ENCODE data around the gene ZBTB14.

The ZBTB14 gene

DNA sequence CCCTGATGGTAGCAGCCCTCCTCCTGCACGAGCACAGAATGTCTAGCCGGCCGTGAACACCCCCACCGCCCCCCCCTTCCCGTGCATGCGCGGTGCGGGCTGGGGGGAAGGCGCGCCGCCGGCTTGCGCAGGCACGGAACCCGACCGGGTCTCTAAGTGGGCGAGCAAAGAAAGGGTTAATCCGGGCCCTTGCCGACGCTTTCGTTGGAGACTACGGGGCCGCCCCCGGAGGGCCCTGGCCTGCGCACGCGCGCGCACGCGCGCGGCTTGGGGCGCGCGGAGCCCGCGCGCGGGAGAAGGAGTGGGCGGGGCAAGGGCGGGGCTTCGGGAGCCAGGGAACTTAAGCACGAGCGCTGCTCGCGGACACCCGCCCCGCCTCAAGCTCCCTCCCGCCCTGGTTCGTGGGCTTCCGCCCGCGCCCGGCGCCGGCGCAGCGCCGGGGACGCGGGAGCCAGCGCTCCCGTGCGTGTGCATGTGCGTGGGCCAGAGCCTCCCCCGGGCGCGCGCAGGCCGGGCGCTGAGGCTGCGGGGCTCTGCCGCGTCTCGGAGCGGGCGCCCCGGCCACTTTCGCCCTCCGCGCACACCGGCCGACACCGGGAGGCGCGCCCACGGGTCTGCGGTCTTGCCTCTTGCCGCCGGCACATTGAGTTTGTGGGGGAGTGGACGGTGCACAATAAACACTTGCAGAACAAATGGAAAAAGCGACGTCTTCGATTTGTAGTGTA, 617 bp upstream of the ZBTB14 start:
- Histone ChIP-seq H3K4me2 (ENCODE audit: low read length) (peak overlapping the region; percentile 77), H3K56ac (ENCODE audit: low read length) (peak overlapping the region; percentile 92), H3K23ac (ENCODE audit: low read length) (peak overlapping the region; percentile 94), H3K4me3 (ENCODE audit: low read length) (peak overlapping the region; percentile 40), H3K79me1 (ENCODE audit: low read length) (peaks cover 3% of the 10 kb centered on the region), H3K4ac (ENCODE audit: low read depth, low read length) (peak overlapping the region; percentile 5), H3K27me3 (ENCODE audit: insufficient read depth, low read length, poor library complexity) (no peaks in the 10 kb centered on the region), H3K79me2 (ENCODE audit: control insufficient read depth, insufficient read depth, low read length) (no peaks in the 10 kb centered on the region), H4K8ac (ENCODE audit: low read depth, low read length) (no peak overlapping the region), H3K4me1 (ENCODE audit: control insufficient read depth, low read depth, low read length) (no peaks in the 10 kb centered on the region), H2AK5ac (ENCODE audit: low read length) (no peak overlapping the region), H3K36me3 (ENCODE audit: control insufficient read depth, insufficient read depth, low read length) (peaks cover 1% of the 10 kb centered on the region), H3K9ac (ENCODE audit: low read length) (peak overlapping the region; percentile 90), H3K18ac (ENCODE audit: low read length) (peak overlapping the region; percentile 98), H3K27ac (ENCODE audit: low read depth, low read length) (peak overlapping the region; percentile 60), H2BK5ac (ENCODE audit: low read length) (no peak overlapping the region), H2BK15ac (replicated peaks; ENCODE audit: low read depth) (no peak overlapping the region), H4K5ac (ENCODE audit: low read length) (no peak overlapping the region), H2BK120ac (ENCODE audit: low read depth, low read length) (no peak overlapping the region)
- no CpG with 5 or more reads among the region's 95 CpGs for WGBS (ENCODE audit: extremely low coverage, insufficient coverage, low lambda C conversion rate)
- peak; percentile 98 for DNase-seq

DNA sequence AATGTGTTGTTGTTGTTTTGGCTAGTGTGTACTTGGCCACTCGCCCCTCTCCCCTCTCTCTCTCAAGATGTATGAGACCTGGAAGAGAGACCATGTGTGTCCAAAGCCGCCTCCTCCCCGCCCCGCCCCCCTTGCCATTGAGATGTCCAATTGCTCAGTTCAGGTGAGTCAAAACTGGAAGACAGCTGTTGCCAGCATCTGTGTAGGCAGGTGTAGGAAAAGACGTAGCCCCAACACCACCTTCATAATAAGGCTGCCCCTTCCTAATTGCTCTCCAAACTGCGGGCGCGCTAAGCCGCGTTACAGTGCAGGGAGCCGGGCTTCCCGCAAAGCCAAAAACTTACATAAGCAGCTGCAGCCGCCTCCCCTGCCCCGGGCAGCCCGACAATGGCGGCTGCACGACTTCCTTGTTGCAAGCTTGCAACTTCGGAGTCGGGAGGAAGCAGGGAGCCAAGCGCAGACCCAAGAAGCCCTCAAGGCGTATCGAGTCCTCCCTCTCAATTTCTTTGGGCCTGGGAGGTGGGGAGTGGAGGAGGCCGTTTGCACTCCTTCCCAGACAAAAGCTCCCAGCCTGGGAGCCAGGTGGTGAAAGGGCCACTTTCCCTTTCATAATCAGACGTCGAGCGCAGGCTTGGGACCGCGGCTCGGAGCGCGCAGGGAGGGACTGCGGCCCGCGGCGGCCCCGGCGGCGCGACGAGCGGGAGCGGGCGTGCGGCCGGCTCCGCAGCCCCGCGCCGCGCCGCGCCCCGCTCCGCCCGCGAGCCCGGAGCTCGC, 882 bp downstream of the ZBTB14 start:
- H3K56ac ChIP-seq (ENCODE audit: low read length) = peak overlapping the region; percentile 94
- no CpG with 5 or more reads among the region's 58 CpGs for WGBS (ENCODE audit: extremely low coverage, insufficient coverage, low lambda C conversion rate)
- H2BK5ac ChIP-seq (ENCODE audit: low read length) = no peak overlapping the region
- H3K36me3 ChIP-seq (ENCODE audit: control insufficient read depth, insufficient read depth, low read length) = peaks cover 5% of the 10 kb centered on the region
- H3K4me3 ChIP-seq (ENCODE audit: low read length) = peak overlapping the region; percentile 78
- peak overlapping the region; percentile 82 for H3K23ac ChIP-seq (ENCODE audit: low read length)
- no peak overlapping the region for H2BK120ac ChIP-seq (ENCODE audit: low read depth, low read length)
- H2AK5ac ChIP-seq (ENCODE audit: low read length) = no peak overlapping the region
- no peaks in the 10 kb centered on the region for H3K79me2 ChIP-seq (ENCODE audit: control insufficient read depth, insufficient read depth, low read length)
- H3K4me2 ChIP-seq (ENCODE audit: low read length) = peak overlapping the region; percentile 51
- no peak overlapping the region for H2BK15ac ChIP-seq (replicated peaks; ENCODE audit: low read depth)
- no peaks in the 10 kb centered on the region for H3K4me1 ChIP-seq (ENCODE audit: control insufficient read depth, low read depth, low read length)
- peak overlapping the region; percentile 98 for H3K18ac ChIP-seq (ENCODE audit: low read length)
- peak overlapping the region; percentile 89 for H3K9ac ChIP-seq (ENCODE audit: low read length)
- peak overlapping the region; percentile 88 for H3K27ac ChIP-seq (ENCODE audit: low read depth, low read length)
- H3K79me1 ChIP-seq (ENCODE audit: low read length) = peaks cover 3% of the 10 kb centered on the region
- H3K27me3 ChIP-seq (ENCODE audit: insufficient read depth, low read length, poor library complexity) = no peaks in the 10 kb centered on the region
- DNase-seq = peak; percentile 85
- peak overlapping the region; percentile 97 for H3K4ac ChIP-seq (ENCODE audit: low read depth, low read length)
- no peak overlapping the region for H4K5ac ChIP-seq (ENCODE audit: low read length)
- peak overlapping the region; percentile 88 for H4K8ac ChIP-seq (ENCODE audit: low read depth, low read length)

GRCh38 chr18:5294113-5294456, 1.4 kb downstream of the ZBTB14 start:
- peak overlapping the region; percentile 82 for H3K23ac ChIP-seq (ENCODE audit: low read length)
- H3K9ac ChIP-seq (ENCODE audit: low read length) = peak overlapping the region; percentile 89
- no CpG with 5 or more reads among the region's 5 CpGs for WGBS (ENCODE audit: extremely low coverage, insufficient coverage, low lambda C conversion rate)
- H3K56ac ChIP-seq (ENCODE audit: low read length) = peak overlapping the region; percentile 94
- H2BK120ac ChIP-seq (ENCODE audit: low read depth, low read length) = no peak overlapping the region
- H2BK5ac ChIP-seq (ENCODE audit: low read length) = no peak overlapping the region
- no peak overlapping the region for H4K5ac ChIP-seq (ENCODE audit: low read length)
- H2AK5ac ChIP-seq (ENCODE audit: low read length) = no peak overlapping the region
- H3K27me3 ChIP-seq (ENCODE audit: insufficient read depth, low read length, poor library complexity) = no peaks in the 10 kb centered on the region
- H3K4ac ChIP-seq (ENCODE audit: low read depth, low read length) = no peak overlapping the region
- H3K79me1 ChIP-seq (ENCODE audit: low read length) = peaks cover 3% of the 10 kb centered on the region
- H3K4me2 ChIP-seq (ENCODE audit: low read length) = peak overlapping the region; percentile 51
- H3K4me3 ChIP-seq (ENCODE audit: low read length) = no peak overlapping the region
- H2BK15ac ChIP-seq (replicated peaks; ENCODE audit: low read depth) = no peak overlapping the region
- H3K27ac ChIP-seq (ENCODE audit: low read depth, low read length) = no peak overlapping the region
- H3K79me2 ChIP-seq (ENCODE audit: control insufficient read depth, insufficient read depth, low read length) = no peaks in the 10 kb centered on the region
- no peaks in the 10 kb centered on the region for H3K4me1 ChIP-seq (ENCODE audit: control insufficient read depth, low read depth, low read length)
- H3K36me3 ChIP-seq (ENCODE audit: control insufficient read depth, insufficient read depth, low read length) = peaks cover 5% of the 10 kb centered on the region
- no peak overlapping the region for H4K8ac ChIP-seq (ENCODE audit: low read depth, low read length)
- H3K18ac ChIP-seq (ENCODE audit: low read length) = no peak overlapping the region
- DNase-seq = no peak

- no peak overlapping the region for H3K27ac ChIP-seq (ENCODE audit: low read depth, low read length)
- H2BK120ac ChIP-seq (ENCODE audit: low read depth, low read length) = no peak overlapping the region
- WGBS (ENCODE audit: extremely low coverage, insufficient coverage, low lambda C conversion rate) = no CpG with 5 or more reads among the region's 2 CpGs
- no peak overlapping the region for H2BK15ac ChIP-seq (replicated peaks; ENCODE audit: low read depth)
- peaks cover 3% of the 10 kb centered on the region for H3K79me1 ChIP-seq (ENCODE audit: low read length)
- H3K27me3 ChIP-seq (ENCODE audit: insufficient read depth, low read length, poor library complexity) = no peaks in the 10 kb centered on the region
- no peak for DNase-seq
- H4K8ac ChIP-seq (ENCODE audit: low read depth, low read length) = no peak overlapping the region
- H3K23ac ChIP-seq (ENCODE audit: low read length) = no peak overlapping the region
- H3K79me2 ChIP-seq (ENCODE audit: control insufficient read depth, insufficient read depth, low read length) = no peaks in the 10 kb centered on the region
- H3K56ac ChIP-seq (ENCODE audit: low read length) = no peak overlapping the region
- no peak overlapping the region for H3K4me2 ChIP-seq (ENCODE audit: low read length)
- no peak overlapping the region for H3K4ac ChIP-seq (ENCODE audit: low read depth, low read length)
- no peak overlapping the region for H2BK5ac ChIP-seq (ENCODE audit: low read length)
- no peak overlapping the region for H3K9ac ChIP-seq (ENCODE audit: low read length)
- no peak overlapping the region for H3K4me3 ChIP-seq (ENCODE audit: low read length)
- no peak overlapping the region for H4K5ac ChIP-seq (ENCODE audit: low read length)
- no peak overlapping the region for H3K18ac ChIP-seq (ENCODE audit: low read length)
- H3K36me3 ChIP-seq (ENCODE audit: control insufficient read depth, insufficient read depth, low read length) = peaks cover 5% of the 10 kb centered on the region
- no peaks in the 10 kb centered on the region for H3K4me1 ChIP-seq (ENCODE audit: control insufficient read depth, low read depth, low read length)
- no peak overlapping the region for H2AK5ac ChIP-seq (ENCODE audit: low read length)
Observed at GRCh38 chr18:5288517-5288935, 7.0 kb downstream of the ZBTB14 start.

GRCh38 chr18:5287854-5288253, 7.7 kb downstream of the ZBTB14 start:
- Histone ChIP-seq H2BK15ac (replicated peaks; ENCODE audit: low read depth) (no peak overlapping the region), H3K27me3 (ENCODE audit: insufficient read depth, low read length, poor library complexity) (no peaks in the 10 kb centered on the region), H3K4me3 (ENCODE audit: low read length) (no peak overlapping the region), H3K56ac (ENCODE audit: low read length) (no peak overlapping the region), H3K79me1 (ENCODE audit: low read length) (no peaks in the 10 kb centered on the region), H2BK5ac (ENCODE audit: low read length) (no peak overlapping the region), H3K79me2 (ENCODE audit: control insufficient read depth, insufficient read depth, low read length) (no peaks in the 10 kb centered on the region), H3K4me2 (ENCODE audit: low read length) (no peak overlapping the region), H2BK120ac (ENCODE audit: low read depth, low read length) (no peak overlapping the region), H3K36me3 (ENCODE audit: control insufficient read depth, insufficient read depth, low read length) (peaks cover 5% of the 10 kb centered on the region), H3K18ac (ENCODE audit: low read length) (no peak overlapping the region), H3K4me1 (ENCODE audit: control insufficient read depth, low read depth, low read length) (no peaks in the 10 kb centered on the region), H2AK5ac (ENCODE audit: low read length) (no peak overlapping the region), H4K5ac (ENCODE audit: low read length) (no peak overlapping the region), H3K4ac (ENCODE audit: low read depth, low read length) (no peak overlapping the region), H3K23ac (ENCODE audit: low read length) (no peak overlapping the region), H3K27ac (ENCODE audit: low read depth, low read length) (no peak overlapping the region), H4K8ac (ENCODE audit: low read depth, low read length) (no peak overlapping the region), H3K9ac (ENCODE audit: low read length) (no peak overlapping the region)
- peak; percentile 36 for DNase-seq
- WGBS (ENCODE audit: extremely low coverage, insufficient coverage, low lambda C conversion rate) = no CpG with 5 or more reads among the region's 2 CpGs

Data from mesendoderm (in vitro differentiated cells).